ENCODE results near the gene PTPRN2. TPM values are rescaled to one million over a fixed set of nuclear protein-coding genes. Genes with fewer than 3 reads are reported as not detected.
"Not testable (repeated sequence)": the region's sequence is repeated elsewhere in the genome, so short reads cannot be mapped to it uniquely, and the experiment has no call there.

PTPRN2 gene
- total RNA-seq, 4 donors from 2014 or later, result 2.0 to 9.5 (median 2.6) TPM

DNA sequence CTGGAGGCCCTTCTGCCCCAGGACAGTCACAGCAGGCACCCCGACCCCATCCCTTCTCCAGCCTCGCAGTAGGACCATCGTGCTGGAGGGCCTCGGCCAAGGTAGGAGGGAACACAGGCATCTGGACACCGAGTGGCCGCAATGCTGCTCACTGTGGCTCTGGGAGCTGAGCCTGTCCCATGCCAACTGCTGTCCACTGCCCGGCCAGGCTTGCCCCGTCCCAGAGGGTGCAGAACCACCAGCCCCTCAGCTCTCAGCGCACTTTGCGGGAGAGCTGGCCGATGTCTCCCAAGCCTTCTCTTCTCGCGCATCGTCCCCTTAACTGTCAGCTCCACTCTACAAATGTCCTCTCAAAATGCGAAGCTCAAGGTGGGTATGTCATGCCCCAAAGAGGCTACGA is 197.2 kb downstream of the PTPRN2 start:
- TF ChIP-seq, protein P1, sequence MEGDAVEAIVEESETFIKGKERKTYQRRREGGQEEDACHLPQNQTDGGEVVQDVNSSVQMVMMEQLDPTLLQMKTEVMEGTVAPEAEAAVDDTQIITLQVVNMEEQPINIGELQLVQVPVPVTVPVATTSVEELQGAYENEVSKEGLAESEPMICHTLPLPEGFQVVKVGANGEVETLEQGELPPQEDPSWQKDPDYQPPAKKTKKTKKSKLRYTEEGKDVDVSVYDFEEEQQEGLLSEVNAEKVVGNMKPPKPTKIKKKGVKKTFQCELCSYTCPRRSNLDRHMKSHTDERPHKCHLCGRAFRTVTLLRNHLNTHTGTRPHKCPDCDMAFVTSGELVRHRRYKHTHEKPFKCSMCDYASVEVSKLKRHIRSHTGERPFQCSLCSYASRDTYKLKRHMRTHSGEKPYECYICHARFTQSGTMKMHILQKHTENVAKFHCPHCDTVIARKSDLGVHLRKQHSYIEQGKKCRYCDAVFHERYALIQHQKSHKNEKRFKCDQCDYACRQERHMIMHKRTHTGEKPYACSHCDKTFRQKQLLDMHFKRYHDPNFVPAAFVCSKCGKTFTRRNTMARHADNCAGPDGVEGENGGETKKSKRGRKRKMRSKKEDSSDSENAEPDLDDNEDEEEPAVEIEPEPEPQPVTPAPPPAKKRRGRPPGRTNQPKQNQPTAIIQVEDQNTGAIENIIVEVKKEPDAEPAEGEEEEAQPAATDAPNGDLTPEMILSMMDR (IDR thresholded peaks at IDR 0.05), result no peak
- ATAC-seq (ENCODE audit: low FRiP score) (no peak), DNase-seq (ENCODE audit: low spot score) (no peak)

DNA sequence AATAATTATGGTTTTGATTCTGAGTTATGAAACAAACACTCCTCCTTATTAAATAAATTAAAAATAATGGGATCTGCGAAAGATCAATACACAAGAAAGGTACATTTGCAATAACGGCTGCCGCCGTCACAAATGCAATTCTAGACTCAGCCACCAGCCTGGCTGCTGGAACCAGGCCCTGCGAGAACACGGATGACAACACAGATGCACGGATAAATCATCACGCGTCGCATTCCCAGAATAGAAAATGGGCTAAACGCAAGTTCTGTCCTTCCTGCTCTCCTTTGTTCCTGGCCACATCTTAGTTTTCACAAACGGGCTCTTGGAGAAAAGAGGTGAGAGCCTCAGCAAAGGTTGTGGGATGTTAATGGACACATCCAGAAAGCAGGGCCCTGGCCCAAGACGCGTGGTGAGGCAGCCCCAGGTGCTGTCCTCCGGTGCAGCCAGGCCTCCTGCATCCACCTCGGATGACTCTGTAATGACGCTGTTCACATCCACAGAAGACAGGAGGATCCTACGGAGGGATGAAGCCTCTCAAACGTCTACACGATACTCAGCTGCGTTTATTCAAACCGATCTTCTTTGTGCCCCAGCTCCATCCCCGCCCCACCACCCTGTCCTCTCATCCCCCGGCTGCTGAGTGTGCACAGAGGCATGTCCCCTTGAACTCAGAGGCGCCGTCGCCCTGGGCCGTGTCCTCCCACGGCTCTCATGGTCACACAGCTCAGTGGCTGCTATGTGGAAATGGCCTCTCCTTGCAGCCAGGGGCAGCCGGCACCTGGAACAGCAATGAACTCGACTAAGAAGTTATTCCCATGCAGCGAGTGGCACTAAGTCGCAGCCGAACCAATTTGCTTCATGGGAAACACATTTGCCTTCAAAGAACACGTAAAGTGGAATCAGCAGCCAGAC is 197.9 kb downstream of the PTPRN2 start:
- ATAC-seq (ENCODE audit: low FRiP score), result no peak
- TF ChIP-seq, protein P1 (IDR thresholded peaks at IDR 0.05), result no peak
- no peak for DNase-seq (ENCODE audit: low spot score)

DNA sequence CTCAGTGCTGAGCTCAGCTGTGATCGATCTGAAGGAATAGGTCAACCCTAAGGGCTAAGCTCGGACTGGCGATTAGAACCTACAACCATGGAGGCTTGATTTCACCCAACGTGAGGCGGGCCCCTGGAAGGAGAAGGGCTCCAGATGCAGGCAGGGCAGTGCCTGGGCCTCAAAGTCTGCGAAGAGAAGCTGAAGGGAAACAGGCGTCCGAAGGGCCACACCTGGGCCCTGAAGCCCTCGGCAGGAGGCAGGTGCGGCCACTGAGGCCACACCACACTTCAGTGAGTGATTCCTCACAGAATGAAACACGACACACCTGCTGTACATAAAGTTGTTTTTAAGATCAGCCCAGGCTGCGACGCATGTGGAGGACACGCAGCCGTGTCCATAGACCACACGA is 198.7 kb downstream of the PTPRN2 start:
- TF ChIP-seq, protein P1 (IDR thresholded peaks at IDR 0.05), result no peak
- DNase-seq (ENCODE audit: low spot score) (no peak), ATAC-seq (ENCODE audit: low FRiP score) (no peak)

DNA sequence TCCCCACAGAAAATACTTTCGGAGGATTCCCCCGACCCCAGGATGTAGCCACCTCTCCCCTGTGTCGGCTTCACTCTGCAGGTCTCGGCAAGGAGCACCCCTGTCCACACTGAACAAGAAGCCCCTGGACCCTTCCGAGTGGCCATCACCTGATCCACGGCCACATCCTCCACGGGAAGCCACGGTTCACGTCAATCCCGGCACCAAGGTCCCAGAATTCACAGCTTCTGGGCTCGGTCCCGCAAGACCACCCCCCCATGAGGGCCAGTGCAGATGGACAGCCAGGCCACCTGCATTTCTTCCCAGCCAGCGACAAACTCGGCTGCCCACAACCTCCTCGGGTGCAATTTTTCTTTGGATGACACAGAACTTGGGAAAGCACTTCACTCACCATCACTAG is 199.6 kb downstream of the PTPRN2 start:
- TF ChIP-seq, protein P1 (IDR thresholded peaks at IDR 0.05), result no peak
- ATAC-seq (ENCODE audit: low FRiP score) (no peak), DNase-seq (ENCODE audit: low spot score) (no peak)

DNA sequence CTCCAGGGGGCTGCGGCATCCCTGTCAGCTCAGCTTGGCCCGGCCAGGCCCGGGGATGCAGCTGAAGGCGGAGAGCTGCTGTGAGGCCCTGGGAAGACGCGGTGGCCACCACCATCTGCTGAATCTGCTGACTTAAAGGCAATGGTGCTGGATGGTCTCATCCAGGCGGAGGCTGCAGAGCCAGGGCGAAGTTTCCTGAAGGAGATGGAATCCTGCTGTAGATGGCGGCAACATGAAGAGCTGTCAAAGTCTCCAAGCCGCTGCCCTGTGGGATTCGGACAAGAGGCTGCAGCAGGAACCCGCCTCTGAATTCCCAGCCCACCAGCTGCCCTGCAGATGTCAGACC is 200.1 kb downstream of the PTPRN2 start:
- no peak for ATAC-seq (ENCODE audit: low FRiP score)
- DNase-seq (ENCODE audit: low spot score), result no peak
- TF ChIP-seq, protein P1 (IDR thresholded peaks at IDR 0.05), result no peak

DNA sequence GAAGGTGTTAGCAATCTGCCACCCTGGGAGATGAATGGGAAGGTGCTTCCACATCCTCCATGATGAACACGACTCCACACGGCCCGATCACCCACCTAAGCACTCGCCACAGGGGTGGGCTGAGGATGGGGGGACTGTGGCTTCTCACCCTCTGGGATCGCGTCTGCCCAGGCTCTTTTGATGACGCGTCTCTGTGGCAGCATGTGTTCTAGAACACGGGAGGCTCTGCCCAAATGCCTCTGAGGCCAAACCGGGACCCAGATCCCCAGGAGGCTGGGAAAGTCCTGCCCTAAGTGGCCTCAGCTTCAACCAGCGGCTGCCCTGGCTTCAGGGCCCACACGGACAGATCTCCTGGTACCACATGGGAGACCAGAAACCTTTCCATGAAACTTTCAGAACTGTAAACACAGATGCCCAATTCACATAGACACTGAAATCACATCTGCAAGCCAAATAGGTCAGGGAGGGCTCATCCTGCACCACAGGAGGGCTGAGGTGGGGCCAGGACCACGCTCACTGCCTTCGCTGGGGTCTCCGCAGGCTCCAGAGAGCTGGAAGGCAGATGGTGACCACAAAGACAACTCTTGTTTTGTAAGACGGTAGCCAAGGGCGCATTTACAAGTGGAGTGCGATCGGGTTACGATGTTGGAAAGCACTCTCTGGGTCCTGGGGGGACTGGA is 200.6 kb downstream of the PTPRN2 start:
- TF ChIP-seq, protein P1 (IDR thresholded peaks at IDR 0.05), result no peak
- no peak for DNase-seq (ENCODE audit: low spot score)
- ATAC-seq (ENCODE audit: low FRiP score), result no peak

DNA sequence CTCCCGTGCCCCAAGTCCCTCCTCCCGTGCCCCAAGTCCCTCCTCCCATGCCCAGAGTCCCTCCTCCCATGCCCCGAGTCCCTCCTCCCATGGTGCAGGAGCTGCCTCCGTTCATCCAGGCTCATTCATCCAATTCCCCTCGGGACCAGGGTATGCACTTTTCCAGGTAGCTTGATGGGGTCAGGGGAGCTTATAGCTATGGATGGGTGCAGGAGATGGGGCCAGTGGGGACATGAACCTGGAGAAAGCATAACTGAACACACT is 201.3 kb downstream of the PTPRN2 start:
- ATAC-seq (ENCODE audit: low FRiP score) (no peak), DNase-seq (ENCODE audit: low spot score) (no peak)
- TF ChIP-seq, protein P1 (IDR thresholded peaks at IDR 0.05), result no peak

DNA sequence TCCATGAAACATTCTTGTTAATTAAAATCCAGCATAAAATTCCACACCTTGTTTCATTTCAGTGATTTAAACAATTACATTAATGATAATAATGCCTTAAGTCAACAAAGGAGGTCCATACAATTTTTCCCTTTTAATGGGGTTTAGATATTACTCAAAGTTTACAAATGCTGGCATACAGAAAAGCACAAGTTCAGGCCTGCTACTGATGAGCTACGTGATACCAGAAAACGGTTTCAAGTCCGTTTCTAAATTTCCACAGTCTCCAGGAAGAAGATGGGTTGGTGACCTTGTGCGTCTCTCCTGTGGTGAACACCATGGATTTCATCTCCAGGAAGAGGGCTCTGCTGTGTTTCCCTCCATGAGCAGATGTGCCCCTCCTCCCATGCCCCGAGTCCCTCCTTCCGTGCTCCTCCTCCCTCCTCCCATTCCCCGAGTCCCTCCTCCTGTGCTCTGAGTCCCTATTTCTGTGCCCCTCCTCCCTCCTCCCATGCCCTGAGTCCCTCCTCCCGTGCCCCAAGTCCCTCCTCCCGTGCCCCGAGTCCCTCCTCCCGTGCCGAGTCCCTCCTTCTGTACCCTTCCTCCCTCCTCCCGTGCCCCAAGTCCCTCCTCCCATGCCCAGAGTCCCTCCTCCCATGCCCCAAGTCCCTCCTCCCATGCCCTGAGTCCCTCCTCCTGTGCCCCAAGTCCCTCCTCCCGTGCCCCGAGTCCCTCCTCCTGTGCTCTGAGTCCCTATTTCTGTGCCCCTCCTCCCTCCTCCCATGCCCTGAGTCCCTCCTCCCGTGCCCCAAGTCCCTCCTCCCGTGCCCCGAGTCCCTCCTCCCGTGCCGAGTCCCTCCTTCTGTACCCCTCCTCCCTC is 201.9 kb downstream of the PTPRN2 start:
- DNase-seq (ENCODE audit: low spot score); ATAC-seq (ENCODE audit: low FRiP score): not testable (repeated sequence)

Measured in omental fat pad (tissue), 4 donors.